Mesodermal cell (in vitro differentiated cells): Measurements from ENCODE around the gene AFAP1.

Experiments used
- H3K27ac ChIP-seq: 2 replicates; pipeline ENCODE4 v1.7.0; 2013; ENCODE audit warnings: mild to moderate bottlenecking, low read depth, low read length, moderate library complexity; ENCODE audit not compliant: severe bottlenecking
- H3K36me3 ChIP-seq: 2 replicates; pipeline ENCODE4 v1.7.1; 2013; ENCODE audit warnings: mild to moderate bottlenecking, low read length, moderate library complexity; ENCODE audit not compliant: control insufficient read depth, insufficient read depth
- H3K4me1 ChIP-seq: one replicate; pipeline ENCODE4 v1.7.1; 2013; ENCODE audit warnings: mild to moderate bottlenecking, low read length; ENCODE audit not compliant: insufficient read depth, control insufficient read depth, poor library complexity, severe bottlenecking
- H3K4me3 ChIP-seq: 2 replicates; pipeline ENCODE4 v1.7.0; 2013; ENCODE audit warnings: low read length, control low read depth, mild to moderate bottlenecking; ENCODE audit not compliant: insufficient read depth, poor library complexity, severe bottlenecking; ENCODE audit errors: extremely low read depth
- H3K9me3 ChIP-seq: 2 replicates; pipeline ENCODE4 v1.7.1; 2013; ENCODE audit warnings: mild to moderate bottlenecking, low read length, moderate library complexity; ENCODE audit not compliant: control insufficient read depth
- WGBS, 2 experiments: methylation state at CpG; one replicate each; pipeline ENCODE4 v1.1.5; 2013; ENCODE audit warnings: missing lambda C conversion rate in 2 of 2; ENCODE audit not compliant: insufficient coverage in 2 of 2; 5-methylcytosine and 5-hydroxymethylcytosine counted together

Gene AFAP1

DNA sequence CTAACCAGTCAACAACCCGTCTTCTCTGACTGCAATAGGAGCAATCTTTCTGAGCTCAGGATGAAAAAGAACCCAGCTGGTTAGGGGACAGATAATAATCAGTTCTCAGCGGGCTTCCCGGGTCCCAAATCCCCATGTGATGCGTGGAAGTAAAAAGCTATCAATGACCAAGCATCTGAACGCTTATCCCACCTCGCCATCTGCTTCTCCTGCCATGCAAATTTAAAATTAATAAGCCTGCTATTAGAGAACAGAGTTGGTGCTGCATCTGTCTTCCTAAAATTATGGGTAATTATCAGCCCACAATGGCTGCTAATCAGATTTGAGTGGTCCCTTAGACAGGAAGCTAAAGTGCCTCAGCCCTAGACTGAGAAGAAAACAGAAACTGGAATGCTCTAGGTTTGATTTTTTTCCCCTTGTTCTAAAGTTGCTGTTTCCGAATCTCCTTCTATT is 37.5 kb downstream of the AFAP1 start:
- WGBS, 2 experiments = 60 to 73% methylated on average over 6 to 7 of the region's 7 CpGs
- Histone ChIP-seq H3K4me3 (no peak overlapping the region), H3K9me3 (no peaks in the 10 kb centered on the region), H3K27ac (peak overlapping the region; percentile 46), H3K4me1 (peaks cover 71% of the 10 kb centered on the region), H3K36me3 (no peaks in the 10 kb centered on the region)

DNA sequence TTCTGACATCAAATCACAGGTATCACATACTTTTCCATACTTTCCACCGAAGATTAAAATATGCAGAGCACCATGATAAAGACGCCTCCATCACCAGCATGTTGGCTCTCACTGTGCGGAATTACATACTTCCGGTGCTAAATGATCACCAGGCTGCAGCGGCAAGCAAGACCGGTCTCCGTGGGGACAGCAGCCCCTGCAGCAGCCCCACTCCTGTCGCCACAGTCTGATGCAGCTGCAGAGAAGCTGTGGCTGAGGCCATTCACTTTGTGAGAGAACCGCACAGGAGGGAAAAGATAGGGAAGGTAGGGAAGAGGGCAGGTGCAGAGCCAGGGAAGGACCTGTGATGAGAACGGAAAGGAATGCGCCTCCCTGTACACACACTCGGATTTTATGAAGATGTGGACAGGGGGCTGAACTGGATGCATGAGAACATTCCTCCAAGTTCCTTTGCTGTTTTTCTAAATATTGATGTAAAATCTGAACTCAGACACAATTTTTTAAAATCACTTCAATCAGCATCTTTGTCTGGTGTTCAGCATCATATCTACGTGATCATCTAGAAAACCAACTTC is 38.3 kb downstream of the AFAP1 start:
- H3K4me3 ChIP-seq = no peak overlapping the region
- H3K36me3 ChIP-seq = no peaks in the 10 kb centered on the region
- peak overlapping the region; percentile 43 for H3K27ac ChIP-seq
- no peaks in the 10 kb centered on the region for H3K9me3 ChIP-seq
- peaks cover 64% of the 10 kb centered on the region for H3K4me1 ChIP-seq
- 86 to 94% methylated on average over 13 of the region's 13 CpGs for WGBS, 2 experiments

DNA sequence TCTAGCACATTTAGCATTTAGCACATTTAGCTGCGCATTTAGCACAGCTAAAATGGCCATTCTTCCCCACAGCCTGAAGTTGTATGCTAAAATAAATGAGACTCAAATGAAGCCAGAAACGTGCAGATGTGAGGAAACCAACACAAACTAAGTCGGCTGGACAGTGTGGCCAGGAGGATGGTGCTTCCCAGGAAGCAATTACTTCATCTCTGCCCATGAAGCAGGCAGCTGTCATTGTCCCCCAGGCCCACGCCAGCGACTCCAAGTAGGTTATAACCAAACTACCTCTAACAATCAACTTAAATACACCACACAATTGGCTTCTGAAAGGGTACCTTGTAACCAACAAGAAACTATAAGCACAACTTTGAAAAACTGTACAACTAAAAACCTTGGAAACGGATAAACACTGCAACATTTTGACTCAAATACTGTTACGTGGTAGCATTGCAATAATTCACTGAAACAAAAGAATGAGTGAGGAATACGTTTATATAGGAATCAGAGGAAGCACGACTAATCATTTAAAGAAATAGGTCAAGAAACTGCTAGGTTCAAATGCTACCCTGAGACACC is 39.2 kb downstream of the AFAP1 start:
- H3K4me3 ChIP-seq = no peak overlapping the region

DNA sequence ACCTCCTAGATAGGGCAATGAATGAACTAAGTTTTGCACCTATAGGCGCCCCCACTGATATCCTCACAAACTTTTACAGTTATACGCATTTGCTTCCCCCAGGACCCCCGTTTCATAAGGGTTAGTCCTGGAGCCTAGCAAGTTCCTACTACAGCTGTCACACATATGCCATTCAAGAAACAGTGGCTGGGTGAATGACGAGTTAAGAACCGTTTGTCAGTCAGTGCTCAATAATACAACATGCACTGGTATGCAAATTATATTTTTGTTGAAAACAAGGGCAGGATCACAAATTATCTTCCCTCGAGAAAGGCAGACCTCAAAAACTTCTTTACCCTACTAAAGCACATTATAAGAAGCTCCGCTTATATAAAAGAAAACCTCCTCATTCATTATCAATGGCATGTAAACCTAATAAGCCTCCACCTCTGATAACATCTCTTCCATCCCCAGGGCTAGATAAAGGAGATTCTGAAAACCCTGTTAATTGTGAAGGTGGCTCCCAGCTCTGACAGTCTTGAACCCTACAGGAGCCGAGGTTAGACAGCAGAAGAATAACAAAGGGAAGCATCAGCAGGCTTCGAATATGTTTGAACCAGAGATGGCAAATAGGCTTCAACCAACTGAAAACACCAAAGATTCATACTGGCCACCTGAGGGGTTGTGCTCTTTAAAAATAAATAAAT is 40.3 kb downstream of the AFAP1 start:
- peaks cover 47% of the 10 kb centered on the region for H3K4me1 ChIP-seq
- H3K9me3 ChIP-seq = no peaks in the 10 kb centered on the region
- H3K27ac ChIP-seq = no peak overlapping the region
- peaks cover 7% of the 10 kb centered on the region for H3K36me3 ChIP-seq
- no peak overlapping the region for H3K4me3 ChIP-seq
- 56 to 60% methylated on average over 2 to 7 of the region's 9 CpGs for WGBS, 2 experiments

More for the DNA sequence above, 39.2 kb downstream of the AFAP1 start:
- Histone ChIP-seq H3K9me3 (no peaks in the 10 kb centered on the region), H3K36me3 (no peaks in the 10 kb centered on the region), H3K4me1 (peaks cover 54% of the 10 kb centered on the region), H3K27ac (peak overlapping the region; percentile 32)
- 67 to 77% methylated on average over 6 to 7 of the region's 9 CpGs for WGBS, 2 experiments

DNA sequence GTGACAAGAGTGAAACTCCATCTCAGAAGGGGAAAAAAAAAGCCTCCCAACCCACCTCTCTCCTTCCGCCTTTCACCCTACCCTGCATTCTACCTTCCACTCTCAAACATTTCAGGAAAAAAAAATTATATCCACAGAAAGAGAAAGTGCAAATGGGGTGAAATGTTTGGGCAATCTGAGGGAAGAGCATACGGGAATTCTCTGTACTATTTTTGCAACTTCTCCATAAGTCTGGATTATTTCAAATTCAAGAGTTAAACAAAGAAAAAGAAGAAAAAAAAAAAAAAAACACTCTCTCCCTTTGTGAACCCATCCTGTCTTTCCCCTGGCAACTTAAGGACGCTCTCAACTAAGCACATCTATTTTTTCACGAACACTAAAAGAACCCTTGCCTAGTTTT is 41.3 kb downstream of the AFAP1 start:
- Histone ChIP-seq H3K27ac (no peak overlapping the region), H3K36me3 (peaks cover 16% of the 10 kb centered on the region), H3K4me3 (no peak overlapping the region), H3K9me3 (no peaks in the 10 kb centered on the region), H3K4me1 (peaks cover 45% of the 10 kb centered on the region)
- no CpG with 5 or more reads among the region's 4 CpGs for WGBS, 2 experiments

DNA sequence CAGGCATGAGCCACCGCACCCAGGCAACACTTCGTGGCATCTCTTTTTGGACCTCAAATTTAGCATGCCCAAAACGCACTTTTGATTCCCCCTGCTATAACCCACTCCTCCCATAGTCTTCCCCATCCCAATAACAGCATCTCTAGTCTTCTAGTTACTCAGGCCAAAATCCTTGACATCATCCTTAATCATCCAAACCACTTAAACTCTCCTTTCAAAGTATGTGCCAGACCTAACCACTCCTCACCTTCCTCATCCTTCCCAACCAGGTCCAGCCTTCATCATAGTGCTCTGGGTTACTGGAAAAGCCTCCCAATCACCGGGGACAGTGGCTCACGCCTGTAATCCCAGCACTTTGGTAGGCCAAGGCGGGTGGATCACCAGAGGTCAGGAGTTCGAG is 41.9 kb downstream of the AFAP1 start:
- Histone ChIP-seq H3K36me3 (peaks cover 17% of the 10 kb centered on the region), H3K4me1 (peaks cover 40% of the 10 kb centered on the region), H3K27ac (no peak overlapping the region), H3K4me3 (no peak overlapping the region), H3K9me3 (no peaks in the 10 kb centered on the region)
- 96 to 99% methylated on average over 5 to 7 of the region's 7 CpGs for WGBS, 2 experiments

DNA sequence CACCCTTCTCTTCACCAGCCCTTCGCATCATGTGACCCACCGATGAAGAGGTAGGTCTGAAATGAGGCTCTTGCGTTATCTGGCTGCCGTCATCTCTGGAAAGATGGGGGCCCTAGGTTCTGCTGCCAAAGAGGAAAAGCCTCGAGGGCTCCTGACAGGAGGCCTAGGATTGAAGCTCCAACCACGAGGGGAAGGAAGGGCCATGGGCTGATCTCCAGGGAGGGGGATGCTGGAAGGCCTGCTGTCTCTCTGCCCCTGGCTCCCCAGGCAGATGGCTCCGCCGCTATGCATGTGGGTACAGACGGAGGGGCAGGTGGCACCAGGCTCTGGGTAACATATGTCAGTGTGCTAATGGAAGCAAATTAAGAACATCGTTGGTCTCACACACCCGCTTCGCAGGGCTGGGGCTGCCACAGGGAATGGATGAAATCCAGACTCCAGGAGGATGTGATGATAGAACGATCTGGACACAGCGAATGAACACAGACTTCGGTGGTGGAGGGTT is 44.9 kb downstream of the AFAP1 start:
- H3K4me1 ChIP-seq = peaks cover 23% of the 10 kb centered on the region
- WGBS, 2 experiments = 94 to 96% methylated on average over 13 to 15 of the region's 15 CpGs
- peaks cover 4% of the 10 kb centered on the region for H3K9me3 ChIP-seq
- no peak overlapping the region for H3K4me3 ChIP-seq
- no peak overlapping the region for H3K27ac ChIP-seq
- peaks cover 17% of the 10 kb centered on the region for H3K36me3 ChIP-seq

DNA sequence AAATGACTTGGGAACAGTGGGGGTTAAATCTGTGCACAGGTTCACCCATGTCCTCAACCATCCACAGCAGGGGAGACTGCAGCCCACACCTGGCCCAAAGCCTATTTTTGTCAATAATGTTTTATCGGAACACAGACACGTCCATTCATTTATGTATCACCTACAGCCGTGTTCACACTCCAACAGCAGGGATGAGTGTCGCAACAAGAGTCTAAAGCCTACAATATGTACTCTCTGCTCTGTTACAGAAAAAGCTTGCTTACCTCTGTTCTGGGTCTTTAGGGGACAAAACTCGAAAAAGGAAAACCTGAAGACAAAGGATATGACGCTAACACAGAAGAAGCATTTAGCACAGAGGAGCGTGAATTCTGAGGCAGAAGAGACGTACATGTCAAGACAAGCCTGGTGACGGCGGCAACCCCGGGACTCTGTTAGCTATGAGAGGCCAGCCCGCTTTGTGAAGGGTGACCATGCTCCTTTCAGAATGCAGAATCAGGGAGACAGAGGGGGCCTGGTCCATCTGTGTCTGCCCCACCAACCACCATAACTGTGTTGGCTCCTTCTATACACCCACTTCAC is 45.5 kb downstream of the AFAP1 start:
- peak overlapping the region; percentile 2 for H3K27ac ChIP-seq
- 96 to 97% methylated on average over 12 of the region's 12 CpGs for WGBS, 2 experiments
- H3K36me3 ChIP-seq = peaks cover 17% of the 10 kb centered on the region
- H3K4me1 ChIP-seq = peaks cover 18% of the 10 kb centered on the region
- H3K4me3 ChIP-seq = no peak overlapping the region
- peaks cover 8% of the 10 kb centered on the region for H3K9me3 ChIP-seq

DNA sequence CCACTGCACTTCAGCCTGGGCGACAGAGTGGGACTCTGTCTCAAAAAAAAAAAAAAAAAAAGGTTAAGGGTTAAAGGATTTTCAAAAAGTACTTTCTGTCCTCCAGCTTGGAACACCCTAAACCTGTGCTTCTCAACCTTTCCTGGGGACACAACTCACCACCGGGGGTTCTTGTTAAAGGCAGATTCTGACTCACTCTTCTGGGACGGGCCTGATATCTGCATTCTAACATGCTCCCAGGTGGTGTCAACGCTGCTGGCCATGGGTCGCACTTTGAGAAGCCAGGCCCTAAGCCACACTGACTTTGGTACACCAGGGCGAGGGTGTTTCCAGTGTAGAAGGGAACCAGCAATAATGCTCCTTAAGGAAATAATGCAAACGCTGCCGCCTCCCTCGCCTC is 46.1 kb downstream of the AFAP1 start:
- Histone ChIP-seq H3K4me3 (no peak overlapping the region), H3K4me1 (peaks cover 18% of the 10 kb centered on the region), H3K9me3 (peaks cover 14% of the 10 kb centered on the region), H3K36me3 (peaks cover 17% of the 10 kb centered on the region), H3K27ac (no peak overlapping the region)
- WGBS, 2 experiments = 91 to 98% methylated on average over 8 of the region's 9 CpGs

DNA sequence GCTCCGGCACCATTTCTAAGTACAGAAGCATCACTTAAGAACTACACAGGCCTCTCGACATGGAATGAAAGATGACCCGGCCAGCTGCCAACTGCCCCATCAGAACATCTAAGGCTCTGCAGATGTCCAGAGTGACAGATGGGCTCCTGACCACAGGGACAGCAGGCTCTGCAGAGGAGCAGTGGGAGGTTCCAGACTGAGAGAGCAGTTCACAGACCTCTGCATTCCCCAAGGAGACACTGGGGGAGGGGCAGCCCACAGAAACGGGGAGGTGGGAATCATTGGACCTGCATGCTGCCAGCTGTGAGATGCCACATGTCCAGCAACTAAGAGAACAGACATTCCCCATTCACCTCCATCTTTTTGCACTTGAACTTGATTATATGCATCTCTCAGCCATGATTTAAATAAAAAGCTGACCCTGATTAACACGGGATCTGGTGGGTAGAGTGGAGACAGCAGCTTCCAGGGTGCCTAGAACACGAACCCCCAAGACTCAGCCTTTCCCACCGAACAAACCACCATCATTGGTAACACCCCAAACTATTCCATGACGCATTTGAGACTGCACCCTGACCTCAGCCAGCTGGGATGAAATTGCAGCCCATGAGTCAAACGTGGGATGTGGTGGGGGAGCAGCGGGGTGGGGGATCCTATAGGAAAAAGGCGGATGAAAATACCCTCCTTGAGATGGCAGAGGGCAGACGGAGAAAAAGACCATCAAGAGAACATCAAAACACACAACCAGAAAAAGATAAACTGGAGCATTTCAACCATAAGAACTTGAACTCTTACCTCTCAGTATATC is 47.2 kb downstream of the AFAP1 start:
- Histone ChIP-seq H3K9me3 (peaks cover 16% of the 10 kb centered on the region), H3K27ac (peak overlapping the region; percentile 36)

More for the DNA sequence above, 47.2 kb downstream of the AFAP1 start:
- peaks cover 17% of the 10 kb centered on the region for H3K36me3 ChIP-seq
- no peak overlapping the region for H3K4me3 ChIP-seq
- H3K4me1 ChIP-seq = peaks cover 15% of the 10 kb centered on the region
- 54 to 76% methylated on average over 4 to 6 of the region's 12 CpGs for WGBS, 2 experiments
